Right lobe of liver (tissue), 4 donors: ENCODE data around the gene DSTYK.

ENCODE experiments used
- CTCF ChIP-seq, 4 donors: fragments of 200-600 bp in 3 of 4; fragments of 450-650 bp in 1 of 4; IDR thresholded peaks; one replicate each; pipeline versions ENCODE4 v1.5.1 to v1.8.0; 2016 to 2022; ENCODE audit warnings: antibody characterized with exemption in 4 of 4, mild to moderate bottlenecking in 2 of 4
- POLR2A ChIP-seq: fragments of 450-650 bp; IDR thresholded peaks from one replicate; pipeline ENCODE4 v1.6.1; 2017; ENCODE audit warnings: antibody characterized with exemption, mild to moderate bottlenecking
- donor health status: DM: no; HTN: no; CAD: no.
- donor health status: DM: no; HTN: no; CAD: no.
- donor health status: DM: no; HTN: yes; CAD: no.

GRCh38 chr1:205229916-205230700, 18.6 kb upstream of the DSTYK start:
- no peak for TF ChIP-seq CTCF (IDR thresholded peaks at IDR 0.05)
- no peak for TF ChIP-seq POLR2A
